HG03095 (cell line): ENCODE results near the gene RAP2A.

Experiments used
- ATAC-seq: cut with Tn5 transposase; IDR thresholded peaks from one replicate; pipeline ENCODE4 v1.9.1; 2021; ENCODE audit warnings: moderate library complexity; ENCODE audit not compliant: unreplicated experiment

RAP2A gene

DNA sequence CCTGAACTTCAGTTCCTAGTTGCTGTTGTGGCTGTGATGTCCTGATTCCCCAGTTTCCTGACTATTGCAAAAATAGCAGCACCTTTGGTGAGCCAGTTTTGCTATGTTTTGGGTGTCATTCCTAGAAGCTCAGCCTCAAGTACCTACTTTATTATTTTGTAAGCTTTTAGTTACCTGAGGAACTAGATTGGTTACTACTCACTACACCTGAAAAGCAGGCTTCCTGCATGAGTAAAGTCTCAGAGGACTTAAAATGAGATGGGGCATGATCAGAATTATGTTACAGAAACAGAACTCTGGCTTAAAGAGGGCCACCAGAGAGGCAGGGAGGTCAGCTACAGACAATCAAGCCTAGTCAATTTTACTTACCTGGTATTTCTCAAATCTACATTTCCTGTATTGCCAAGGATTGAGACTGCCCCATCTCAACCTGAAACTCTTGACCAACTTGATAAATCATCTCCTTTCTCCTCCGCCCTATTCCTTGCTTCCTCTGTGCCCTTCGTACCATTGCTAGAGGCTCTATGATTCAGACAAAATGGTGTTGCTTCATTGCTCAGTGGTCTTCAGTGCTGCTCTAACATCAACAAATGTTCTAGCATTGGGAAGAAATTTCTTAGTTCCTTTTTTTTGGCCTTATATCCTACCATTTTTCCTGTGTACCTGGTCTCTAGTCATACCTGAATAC, 58.9 kb downstream of the RAP2A start:
- ATAC-seq: no peak

DNA sequence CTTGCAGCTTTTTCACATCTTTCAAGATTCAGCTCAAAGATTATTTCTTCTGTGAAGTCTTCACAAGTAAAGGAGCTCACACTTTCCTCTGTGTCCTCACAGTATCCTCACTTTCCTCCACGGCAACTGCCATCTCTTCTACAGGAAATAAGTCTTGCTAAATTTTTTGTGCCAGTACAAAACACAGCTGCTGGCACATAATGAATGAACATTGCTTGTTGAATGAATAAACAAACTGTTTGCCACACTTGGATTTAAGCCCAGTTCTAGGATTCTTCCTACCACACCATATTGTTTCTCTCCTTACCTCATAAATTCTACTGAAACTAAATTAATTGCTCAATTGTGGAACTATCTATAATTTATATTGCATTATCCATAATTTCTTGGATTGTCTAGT, 59.5 kb downstream of the RAP2A start:
- ATAC-seq: no peak

DNA sequence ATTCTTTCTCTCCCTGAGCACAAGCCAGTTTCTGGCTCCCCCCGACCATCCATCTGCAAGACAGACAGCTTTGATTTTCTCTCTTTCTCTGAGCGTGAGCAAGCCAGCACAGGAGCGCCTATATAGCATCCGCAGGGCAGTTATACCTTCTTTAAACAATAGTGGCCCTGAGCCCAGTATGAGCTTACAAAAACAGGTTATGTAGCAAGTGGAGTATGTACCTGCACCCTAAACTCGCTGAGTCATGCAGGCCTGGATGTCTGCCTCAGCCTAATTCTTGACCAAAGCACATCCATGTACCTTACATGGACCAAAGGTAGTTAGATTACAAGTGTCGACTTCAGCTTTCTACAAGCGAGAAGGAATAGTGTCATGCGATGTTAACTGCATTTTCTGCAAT, 61.7 kb downstream of the RAP2A start:
- no peak for ATAC-seq

DNA sequence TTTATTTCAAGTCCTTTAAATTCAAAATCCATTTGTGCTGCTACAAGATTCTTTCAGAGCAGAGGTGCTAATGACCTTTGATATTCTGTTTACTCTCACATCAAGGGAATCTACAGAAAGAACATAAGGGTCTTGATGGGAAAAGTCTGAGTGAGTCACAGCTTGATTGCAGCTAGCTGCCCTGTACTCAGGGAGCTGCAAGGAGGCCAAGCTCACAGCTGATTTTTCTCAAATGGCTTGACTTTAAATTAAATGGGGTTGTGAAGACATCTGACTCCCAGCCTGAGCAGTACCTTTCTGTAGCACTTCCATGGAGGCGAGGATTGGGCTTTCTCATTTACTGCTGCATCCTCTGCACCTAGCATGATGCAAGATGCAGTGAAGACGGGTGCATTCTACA, 62.5 kb downstream of the RAP2A start:
- ATAC-seq: no peak

DNA sequence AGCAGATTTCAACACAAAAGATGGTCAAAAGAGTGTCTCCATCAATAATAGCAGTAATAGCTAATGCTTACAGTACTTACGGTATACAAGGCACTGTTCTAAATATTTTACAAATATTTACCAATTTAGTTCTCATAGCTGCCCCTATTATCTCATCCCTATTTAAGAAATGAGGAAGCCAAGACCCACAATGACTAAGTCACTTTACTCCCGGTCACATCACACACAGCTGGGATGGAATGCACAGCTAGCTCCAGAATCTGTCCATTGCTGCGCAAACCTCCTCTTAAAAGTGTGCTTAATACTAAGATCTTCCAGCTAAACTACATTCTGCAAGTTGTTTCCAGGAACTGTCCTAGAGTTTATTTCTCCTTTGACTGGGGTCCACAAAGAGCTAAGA, 63.4 kb downstream of the RAP2A start:
- ATAC-seq: no peak

DNA sequence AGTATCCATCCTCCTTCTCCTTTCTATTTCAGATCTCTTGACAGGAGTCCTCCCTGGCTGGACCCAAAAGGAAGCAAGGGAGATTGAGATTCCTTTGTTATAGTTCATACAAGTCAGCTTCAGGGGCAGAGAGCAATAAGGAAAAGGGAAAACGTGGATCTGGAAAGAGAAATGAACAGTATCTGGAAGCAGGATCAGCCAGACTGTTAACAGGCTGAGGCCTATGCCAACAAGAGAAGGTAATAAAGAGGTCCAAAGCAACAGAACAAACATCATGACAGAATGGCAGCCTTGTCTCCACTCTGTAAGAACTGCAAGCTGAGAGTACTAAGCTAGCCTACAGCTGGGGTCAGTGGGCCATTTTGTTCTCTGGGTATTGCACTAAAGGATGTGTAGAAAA, 64.5 kb downstream of the RAP2A start:
- ATAC-seq: no peak

DNA sequence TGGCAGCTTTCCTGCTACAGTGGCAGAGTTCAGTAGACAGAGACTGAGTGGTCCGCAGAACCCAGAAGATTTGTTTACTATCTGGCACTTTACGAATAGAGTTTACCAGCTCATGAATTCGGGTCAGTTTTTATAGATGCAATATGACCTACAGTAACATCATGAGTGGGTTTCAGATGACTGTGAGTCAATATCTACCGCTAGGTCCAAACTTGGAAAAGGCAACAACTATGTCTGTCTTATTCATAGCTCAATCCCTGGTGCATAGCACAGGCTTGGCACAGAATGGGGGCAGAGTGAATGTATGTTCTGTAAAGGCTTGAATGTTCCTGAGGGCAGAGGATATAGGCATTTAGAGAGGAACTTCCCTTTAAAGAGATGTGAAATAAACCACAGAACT, 65.2 kb downstream of the RAP2A start:
- no peak for ATAC-seq

DNA sequence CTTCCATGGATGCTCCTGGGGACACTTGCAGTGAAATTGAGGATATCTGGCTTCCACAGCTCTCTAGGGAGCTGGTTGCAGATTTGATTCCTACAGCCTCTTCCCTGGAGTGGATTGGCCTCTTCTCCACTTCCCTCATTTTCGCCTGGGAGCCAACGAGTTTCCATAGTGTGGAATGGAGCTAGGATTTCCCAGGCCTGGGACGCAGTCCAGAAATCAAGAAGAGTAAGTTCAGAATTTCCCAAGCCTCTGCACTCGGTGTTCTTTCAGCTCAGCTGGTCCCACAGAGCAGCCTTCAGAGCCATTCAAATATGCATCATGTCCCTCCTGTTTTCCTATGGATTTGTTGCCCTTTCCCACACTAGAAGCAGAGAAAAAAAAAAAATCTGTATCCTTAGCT, 68.2 kb downstream of the RAP2A start:
- no peak for ATAC-seq

DNA sequence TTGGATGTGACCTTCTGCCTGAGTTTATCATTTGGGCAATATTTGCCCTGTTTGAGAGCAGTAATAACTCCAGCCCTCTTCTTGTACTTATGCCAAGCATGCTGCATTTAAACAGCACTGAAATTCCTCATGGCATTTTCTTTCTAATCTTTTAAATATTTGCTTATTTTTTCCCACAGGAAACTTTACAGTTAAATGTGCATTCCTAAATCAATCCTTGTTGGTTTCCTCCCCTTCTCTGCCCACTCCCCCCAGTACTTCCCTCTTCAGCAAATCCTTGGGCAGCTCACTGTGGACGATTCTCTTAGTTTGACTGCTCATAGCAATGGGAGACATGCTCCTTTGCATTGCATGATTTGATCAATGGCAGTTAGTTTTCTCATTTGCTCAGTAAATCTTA, 68.7 kb downstream of the RAP2A start:
- no peak for ATAC-seq

DNA sequence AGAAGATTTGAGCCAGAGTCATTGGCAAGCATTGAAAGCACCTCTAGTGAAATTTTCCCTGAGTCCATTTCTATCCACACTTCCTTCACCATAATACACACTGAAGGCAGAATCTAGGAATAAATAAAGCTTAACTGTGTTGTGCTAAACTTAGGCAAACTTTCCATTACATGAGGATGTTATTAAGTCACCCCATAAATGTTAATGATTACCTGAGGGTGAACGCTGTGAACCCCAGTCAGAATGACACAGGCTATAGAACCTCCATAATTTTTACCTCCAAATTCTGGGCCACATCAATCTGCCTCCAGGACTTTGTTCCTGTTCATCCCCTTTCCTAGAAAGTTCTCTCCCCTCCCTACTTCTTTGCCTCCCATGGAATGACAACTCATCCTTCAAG, 71.0 kb downstream of the RAP2A start:
- no peak for ATAC-seq

DNA sequence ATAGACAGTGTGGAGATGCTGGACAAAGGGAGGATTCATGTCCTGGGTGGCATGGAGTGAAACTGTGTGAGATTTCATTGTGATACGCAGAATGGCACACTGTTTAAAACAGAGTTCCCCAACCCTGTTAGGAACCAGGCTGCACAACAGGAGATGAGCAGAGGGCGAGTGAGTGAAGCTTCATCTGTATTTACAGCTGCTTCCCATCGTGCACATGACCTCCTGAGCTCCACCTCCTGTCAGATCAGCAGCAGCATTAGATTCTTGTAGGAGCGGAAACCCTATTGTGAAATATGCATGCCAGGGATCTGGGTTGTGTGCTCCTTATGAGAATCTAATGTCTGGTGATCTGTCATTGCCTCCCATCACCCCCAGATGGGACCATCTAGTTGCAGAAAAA, 72.5 kb downstream of the RAP2A start:
- ATAC-seq: no peak

DNA sequence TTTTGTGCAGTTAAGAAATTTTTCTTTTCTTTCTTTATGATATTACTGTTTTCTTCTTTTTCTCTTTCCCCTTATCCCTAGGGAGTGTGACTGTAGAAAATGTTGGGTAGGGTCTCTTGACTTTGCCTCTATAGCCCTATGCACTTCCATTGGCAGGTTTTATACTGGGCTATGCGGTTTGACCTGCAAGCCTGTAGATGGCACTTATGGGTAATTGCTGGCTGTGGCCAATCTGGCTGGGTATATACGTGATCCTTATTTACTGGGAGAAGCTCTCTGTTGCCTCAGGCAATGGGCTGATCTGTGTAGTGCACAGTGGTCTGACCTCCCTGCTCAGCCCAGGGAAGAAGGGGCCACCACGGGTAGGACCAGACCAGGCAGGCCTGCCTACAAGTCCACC, 78.8 kb downstream of the RAP2A start:
- no peak for ATAC-seq

DNA sequence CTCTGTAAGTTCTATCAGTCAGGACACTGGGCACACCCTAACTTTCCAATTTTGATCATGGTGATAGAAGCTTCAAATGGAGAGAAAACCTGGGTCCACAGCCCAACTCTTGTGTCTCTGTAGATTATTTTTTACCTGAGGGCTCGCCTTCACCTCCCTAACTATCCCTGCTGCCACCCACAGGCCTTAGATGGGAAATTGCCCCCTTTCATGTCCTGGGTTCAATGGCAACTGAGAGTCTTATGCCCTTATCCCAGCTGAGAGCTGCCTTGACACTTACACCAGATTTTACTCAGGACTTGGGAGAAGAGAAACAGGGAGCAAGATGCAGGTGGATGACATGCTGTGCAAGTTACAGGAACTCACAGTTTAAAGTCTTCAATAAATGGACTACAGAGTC, 81.7 kb downstream of the RAP2A start:
- no peak for ATAC-seq

DNA sequence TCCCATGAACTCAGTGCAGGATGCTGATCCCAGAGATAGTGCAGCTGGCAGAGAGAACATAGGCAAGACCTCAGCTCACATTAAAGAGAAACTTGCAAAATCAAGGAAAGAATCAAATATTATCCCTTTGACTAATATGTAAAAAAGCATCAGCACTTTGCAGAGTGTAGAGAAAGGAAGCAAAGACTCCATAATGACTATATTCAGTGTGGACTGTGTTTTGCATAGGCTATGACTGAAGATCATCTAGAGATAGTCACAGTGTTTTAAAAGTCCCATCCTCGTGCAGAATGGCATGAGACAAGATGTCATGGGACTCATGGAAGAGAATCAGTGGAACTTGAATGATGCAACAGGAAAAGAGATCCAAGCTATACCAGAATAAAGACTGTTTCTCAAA, 84.0 kb downstream of the RAP2A start:
- no peak for ATAC-seq
